Measurements from ENCODE around the gene GRK5. TPM values are rescaled to one million over a fixed set of nuclear protein-coding genes. Genes with fewer than 3 reads are reported as not detected.

Gene GRK5
- total and polyA plus RNA-seq, 8 donors: 34.6 to 60.8 (median 54.5) TPM

- no peaks in the 10 kb centered on the region for H3K9me3 ChIP-seq
- H3K36me3 ChIP-seq: no peaks in the 10 kb centered on the region
- peaks cover 25 to 73% of the 10 kb centered on the region in 2 donors for H3K4me1 ChIP-seq
- peak overlapping the region; percentile 91 to 94 for H3K4me3 ChIP-seq
- DNase-seq: no peak
- intact Hi-C loops (cut with DNase I): loop anchor here in 1 of 2 donors (10.0 kb wide), 3 partner anchors 75 to 235 kb away; no protein-coding TSS in a partner anchor
- H3K27ac ChIP-seq: peak overlapping the region; percentile 69 to 97
- peaks cover 0 to 16% of the 10 kb centered on the region in 2 donors for H3K27me3 ChIP-seq
- ATAC-seq: no peak
- TF ChIP-seq, protein P1, sequence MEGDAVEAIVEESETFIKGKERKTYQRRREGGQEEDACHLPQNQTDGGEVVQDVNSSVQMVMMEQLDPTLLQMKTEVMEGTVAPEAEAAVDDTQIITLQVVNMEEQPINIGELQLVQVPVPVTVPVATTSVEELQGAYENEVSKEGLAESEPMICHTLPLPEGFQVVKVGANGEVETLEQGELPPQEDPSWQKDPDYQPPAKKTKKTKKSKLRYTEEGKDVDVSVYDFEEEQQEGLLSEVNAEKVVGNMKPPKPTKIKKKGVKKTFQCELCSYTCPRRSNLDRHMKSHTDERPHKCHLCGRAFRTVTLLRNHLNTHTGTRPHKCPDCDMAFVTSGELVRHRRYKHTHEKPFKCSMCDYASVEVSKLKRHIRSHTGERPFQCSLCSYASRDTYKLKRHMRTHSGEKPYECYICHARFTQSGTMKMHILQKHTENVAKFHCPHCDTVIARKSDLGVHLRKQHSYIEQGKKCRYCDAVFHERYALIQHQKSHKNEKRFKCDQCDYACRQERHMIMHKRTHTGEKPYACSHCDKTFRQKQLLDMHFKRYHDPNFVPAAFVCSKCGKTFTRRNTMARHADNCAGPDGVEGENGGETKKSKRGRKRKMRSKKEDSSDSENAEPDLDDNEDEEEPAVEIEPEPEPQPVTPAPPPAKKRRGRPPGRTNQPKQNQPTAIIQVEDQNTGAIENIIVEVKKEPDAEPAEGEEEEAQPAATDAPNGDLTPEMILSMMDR (IDR thresholded peaks at IDR 0.05): peak in 1 of 2 donors; percentile 32
Measured at GRCh38 chr10:119209736-119210355, 2.5 kb downstream of the GRK5 start.

DNA sequence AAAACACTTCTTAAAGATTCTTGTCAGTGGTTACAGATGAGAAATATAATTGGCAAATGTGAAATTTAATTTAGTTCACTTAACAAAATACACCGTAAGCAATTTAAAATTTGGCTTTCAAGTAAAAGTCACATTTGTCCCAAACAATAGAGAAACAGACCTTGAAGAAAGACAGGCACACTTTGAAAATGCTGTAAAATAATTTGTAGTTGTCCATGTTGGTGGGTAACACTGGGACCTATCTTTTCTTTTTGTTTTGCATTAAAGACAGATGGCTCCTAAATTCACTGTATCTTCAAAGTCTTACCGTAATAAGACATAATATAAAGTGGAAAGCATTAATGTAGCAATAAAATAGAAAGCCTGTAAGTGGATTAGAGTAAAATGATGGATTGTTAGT, 3.3 kb downstream of the GRK5 start:
- TF ChIP-seq, protein P1 (IDR thresholded peaks at IDR 0.05): no peak
- Histone ChIP-seq H3K27ac (peak overlapping the region; percentile 69 to 97), H3K9me3 (no peaks in the 10 kb centered on the region), H3K27me3 (peaks cover 0 to 16% of the 10 kb centered on the region in 2 donors), H3K36me3 (no peaks in the 10 kb centered on the region), H3K4me1 (peaks cover 25 to 72% of the 10 kb centered on the region in 2 donors), H3K4me3 (peak overlapping the region in 1 of 2 donors; percentile 94)
- no peak for DNase-seq
- intact Hi-C loops (cut with DNase I): no loop called here
- ATAC-seq: no peak

DNA sequence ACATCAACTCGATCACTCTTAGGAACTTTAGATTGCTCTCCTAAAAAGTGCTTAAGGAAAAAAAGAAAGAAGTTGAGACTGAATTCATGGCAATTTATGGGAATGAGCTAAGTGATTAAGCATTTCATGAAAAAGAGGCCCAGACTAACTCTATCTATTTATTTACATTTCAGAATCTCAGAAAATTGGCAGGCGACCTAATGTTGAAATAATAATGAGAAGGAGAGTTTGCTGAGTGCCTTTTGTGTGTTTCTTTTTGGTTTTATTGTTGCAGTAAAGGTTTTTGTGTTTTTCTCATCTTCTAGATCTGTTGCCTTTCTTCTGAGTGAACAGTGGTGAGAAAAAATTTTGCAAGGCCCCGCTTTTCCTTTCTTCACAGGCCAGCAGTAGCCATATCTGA, 3.8 kb downstream of the GRK5 start:
- ATAC-seq: no peak
- Histone ChIP-seq H3K4me1 (peaks cover 22 to 69% of the 10 kb centered on the region in 2 donors), H3K9me3 (no peaks in the 10 kb centered on the region), H3K36me3 (no peaks in the 10 kb centered on the region), H3K4me3 (no peak overlapping the region), H3K27me3 (peaks cover 0 to 16% of the 10 kb centered on the region in 2 donors), H3K27ac (peak overlapping the region; percentile 38 to 69)
- TF ChIP-seq, protein P1 (IDR thresholded peaks at IDR 0.05): no peak
- peak in 2 of 4 donors; percentile 75 to 89 for DNase-seq
- intact Hi-C loops (cut with DNase I): no loop called here

DNA sequence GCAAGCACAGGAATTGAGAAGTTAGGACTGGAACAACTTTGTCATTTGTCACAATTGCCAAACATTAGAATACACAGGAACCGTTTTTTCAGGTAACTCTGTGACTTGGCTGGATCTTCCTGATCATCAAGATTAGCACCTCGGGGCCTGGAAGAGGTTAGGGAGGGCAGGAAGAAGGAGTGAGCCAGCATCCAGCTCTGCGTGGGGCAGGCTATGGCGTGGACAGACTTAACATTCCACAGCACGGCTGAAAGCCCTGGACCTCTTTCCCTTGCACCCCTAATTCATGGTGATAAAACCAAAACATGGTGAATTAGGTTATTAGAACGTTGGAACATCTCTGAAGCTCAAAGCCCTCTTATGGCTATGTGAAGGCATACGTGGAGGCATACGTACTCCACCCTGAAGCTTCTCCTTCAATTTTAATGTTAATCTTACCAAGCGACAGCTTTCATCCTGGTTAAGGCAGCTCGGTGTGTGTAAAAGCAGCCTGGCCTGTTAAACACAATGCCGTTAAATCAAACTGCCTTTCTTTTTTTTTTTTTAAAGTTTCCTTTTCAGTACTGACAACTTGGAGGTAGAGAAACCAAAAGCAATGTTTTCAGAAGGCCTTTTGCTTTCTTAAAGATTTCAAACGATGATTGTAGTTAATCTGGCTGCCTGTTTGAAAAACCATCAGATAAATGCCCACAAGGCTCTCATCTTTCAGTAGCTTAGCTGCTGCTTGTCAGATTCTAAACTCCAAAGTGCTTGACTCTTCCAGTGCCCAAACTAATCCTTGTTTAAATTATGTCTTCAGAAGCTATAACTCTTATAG, 4.5 kb downstream of the GRK5 start:
- ATAC-seq (no peak), DNase-seq (no peak)
- no peaks in the 10 kb centered on the region for H3K36me3 ChIP-seq
- peaks cover 0 to 16% of the 10 kb centered on the region in 2 donors for H3K27me3 ChIP-seq
- peak overlapping the region; percentile 38 to 69 for H3K27ac ChIP-seq
- H3K4me1 ChIP-seq: peaks cover 19 to 69% of the 10 kb centered on the region in 2 donors
- H3K9me3 ChIP-seq: no peaks in the 10 kb centered on the region
- TF ChIP-seq, protein P1 (IDR thresholded peaks at IDR 0.05): no peak
- intact Hi-C loops (cut with DNase I): no loop called here
- no peak overlapping the region for H3K4me3 ChIP-seq

DNA sequence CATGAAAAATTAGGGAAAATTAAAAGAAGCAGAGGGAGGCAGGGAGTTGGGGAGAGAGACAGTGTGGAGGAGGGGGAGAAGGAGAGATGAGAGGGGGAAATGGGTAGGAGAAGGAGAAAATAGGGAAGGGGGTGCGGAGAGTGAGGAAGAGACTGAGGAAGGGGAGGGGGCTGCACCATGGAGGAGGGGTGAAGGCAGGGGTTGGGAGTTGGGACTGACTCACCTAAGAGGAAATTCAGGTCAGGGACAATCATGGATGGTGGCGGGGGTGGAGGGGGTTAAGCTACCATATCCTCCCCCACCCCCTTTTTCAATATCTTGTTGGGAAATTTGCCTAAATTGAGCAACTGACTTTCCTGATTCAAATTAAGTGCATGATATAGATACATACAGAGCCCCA, 8.0 kb downstream of the GRK5 start:
- TF ChIP-seq, protein P1 (IDR thresholded peaks at IDR 0.05): no peak
- H3K4me3 ChIP-seq: no peak overlapping the region
- DNase-seq (no peak), ATAC-seq (no peak)
- no peaks in the 10 kb centered on the region for H3K27me3 ChIP-seq
- peaks cover 14 to 47% of the 10 kb centered on the region in 2 donors for H3K4me1 ChIP-seq
- H3K9me3 ChIP-seq: no peaks in the 10 kb centered on the region
- no peak overlapping the region for H3K27ac ChIP-seq
- H3K36me3 ChIP-seq: no peaks in the 10 kb centered on the region
- intact Hi-C loops (cut with DNase I): no loop called here

All from left lung (tissue), 10 donors.